K562 (cell line): ENCODE measurements around the gene SLA2. TPM values are rescaled to one million over a fixed set of nuclear protein-coding genes. Genes with fewer than 3 reads are reported as not detected.

Source experiments
- ATAC-seq: fragments of 200-7000 bp; cut with Tn5 transposase; 3 replicates; pipeline ENCODE4 v1.9.1; 2020; ENCODE audit warnings: moderate library complexity
- BruUV-seq: library from RNA; stranded (reverse); fragments of 400-500 nt; replicated peaks from 2 replicates; lab custom pipeline; 2021; lab: Mats Ljungman, UMichigan
- CTCF ChIA-PET: fragments of 300-600 bp; formaldehyde crosslinking; extraction: SDS; loops from one replicate; lab custom pipeline; 2021; ENCODE audit warnings: low intra/inter-chr PET ratio; lab: Yijun Ruan, JAX
- POLR2A ChIA-PET: fragments of 300-600, 350-650 bp; sonication (Branson Sonifier 250); formaldehyde crosslinking; extraction: SDS; loops from one replicate; lab custom pipeline; 2021; ENCODE audit warnings: antibody characterized with exemption, inconsistent platforms; lab: Yijun Ruan, JAX
- DNase-seq, 4 experiments: peaks; one replicate each; pipeline versions ENCODE4 v3.0.0 to v3.0.0-alpha.2; 2011 to 2018; ENCODE audit warnings: low spot score in 3 of 4, mixed read lengths in 3 of 4; ENCODE audit errors: extremely low read depth in 1 of 4
- FAIRE-seq: peaks from 2 replicates; lab custom pipeline; 2011; peaks lifted over from hg19 to GRCh38; lab: Jason Lieb, UNC
- H2AFZ ChIP-seq: 2 replicates; pipeline ENCODE4 v1.6.0; 2011; ENCODE audit warnings: low read depth, low read length, control low read depth, inconsistent platforms
- H3K27ac ChIP-seq: fragments of 200-600 bp; 3 replicates; pipeline ENCODE4 v1.8.0; 2011; ENCODE audit warnings: low read depth, mild to moderate bottlenecking, control low read depth, inconsistent platforms, low read length, moderate library complexity, mixed read lengths; ENCODE audit errors: extremely low read depth
- H3K27me3 ChIP-seq, 2 experiments: fragments of 300-600 bp in 1 of 2; 2 replicates in 1 of 2; 3 replicates in 1 of 2; pipeline versions ENCODE4 v1.6.0 to v1.8.0; 2011; ENCODE audit warnings: inconsistent platforms in 2 of 2, low read length in 2 of 2, mild to moderate bottlenecking in 1 of 2, mixed read lengths in 1 of 2, moderate library complexity in 1 of 2; ENCODE audit not compliant: control insufficient read depth in 2 of 2, insufficient read depth in 2 of 2
- H3K36me3 ChIP-seq: fragments of 300-600 bp; 3 replicates; pipeline ENCODE4 v1.8.0; 2011; ENCODE audit warnings: mild to moderate bottlenecking, low read length, inconsistent platforms; ENCODE audit not compliant: control insufficient read depth, insufficient read depth
- H3K4me1 ChIP-seq, 2 experiments: fragments of 200-600 bp in 1 of 2; replicated peaks in 1 of 2; 2 replicates in 1 of 2; 3 replicates in 1 of 2; pipeline versions ENCODE4 v1.5.1 to v1.8.0; 2011; ENCODE audit warnings: inconsistent platforms in 2 of 2, low read length in 2 of 2, mild to moderate bottlenecking in 1 of 2, mixed read lengths in 1 of 2, moderate library complexity in 1 of 2; ENCODE audit not compliant: control insufficient read depth in 2 of 2, insufficient read depth in 2 of 2
- H3K4me2 ChIP-seq: 2 replicates; pipeline ENCODE4 v1.6.1; 2011; ENCODE audit warnings: low read length, control low read depth, inconsistent platforms, mixed read lengths; ENCODE audit not compliant: insufficient read depth
- H3K4me3 ChIP-seq: fragments of 200-600 bp; sonication (generic), shearing (Covaris generic); 2 replicates; pipeline ENCODE4 v1.5.1; 2016; ENCODE audit warnings: control low read depth, inconsistent platforms
- H3K79me2 ChIP-seq: fragments of 200-600 bp; 3 replicates; pipeline ENCODE4 v1.8.0; 2011; ENCODE audit warnings: low read length, inconsistent platforms; ENCODE audit not compliant: control insufficient read depth, insufficient read depth
- H3K9ac ChIP-seq, 2 experiments: 2 replicates each; pipeline versions ENCODE4 v1.6.0 to v1.6.1; 2011; ENCODE audit warnings: low read depth in 2 of 2, low read length in 2 of 2, control low read depth in 1 of 2, inconsistent platforms in 1 of 2, mild to moderate bottlenecking in 1 of 2, mixed read lengths in 1 of 2; ENCODE audit not compliant: insufficient read depth in 1 of 2
- H3K9me1 ChIP-seq: one replicate; pipeline ENCODE4 v1.6.0; 2011; ENCODE audit warnings: inconsistent platforms, mild to moderate bottlenecking, low read length, moderate library complexity; ENCODE audit not compliant: control insufficient read depth, insufficient read depth
- H3K9me3 ChIP-seq: replicated peaks from 2 replicates; pipeline ENCODE4 v1.5.1; 2011; ENCODE audit warnings: low read depth, low read length, inconsistent platforms; ENCODE audit not compliant: control insufficient read depth, insufficient read depth
- H4K20me1 ChIP-seq: replicated peaks from 2 replicates; pipeline ENCODE4 v1.6.1; 2011; ENCODE audit warnings: low read length, inconsistent platforms, mixed read lengths; ENCODE audit not compliant: control insufficient read depth, insufficient read depth
- AFF4 ChIP-seq: sonication (generic); formaldehyde crosslinking; IDR thresholded peaks from 2 replicates; pipeline ENCODE4 v1.8.0; 2023; ENCODE audit warnings: mild to moderate bottlenecking, missing genetic modification reagents
- GABPA ChIP-seq: fragments of 200-800 bp; sonication (Bioruptor generic); conservative IDR thresholded peaks from 2 replicates; pipeline ENCODE4 v1.6.1; 2016; ENCODE audit warnings: low read depth, missing genetic modification characterization, missing compliant biosample characterization
- ZBTB11 ChIP-seq, 3 experiments: fragments of 200-800 bp in 1 of 3; fragments of 250-450 bp in 1 of 3; fragments of 450-650 bp in 1 of 3; sonication (Bioruptor Pico) in 1 of 3; sonication (Bioruptor generic) in 1 of 3; formaldehyde crosslinking in 1 of 3; IDR thresholded peaks; 2 replicates each; pipeline versions ENCODE4 v1.6.1 to v1.8.0; 2016 to 2022; ENCODE audit warnings: mild to moderate bottlenecking in 2 of 3, missing genetic modification characterization in 2 of 3, missing compliant biosample characterization in 1 of 3, moderate library complexity in 1 of 3
- WGBS: fragments of 100-300 bp; shearing (Covaris generic); methylation state at CpG from one replicate; pipeline ENCODE4 v1.1.6; 2016; ENCODE audit warnings: low coverage, mixed read lengths; ENCODE audit not compliant: insufficient coverage; ENCODE audit errors: missing lambda C conversion rate; 5-methylcytosine and 5-hydroxymethylcytosine counted together
- in situ Hi-C: fragments of 300-500 bp; cut with MboI; formaldehyde crosslinking; loops from 4 replicates; pipeline ENCODE4 v1.15.0; 2018; ENCODE audit warnings: inconsistent platforms, mixed read lengths
- intact Hi-C: fragments of 100-400 bp; cut with micrococcal nuclease; formaldehyde crosslinking; loops from 2 replicates; pipeline ENCODE4 v1.14.2; 2022
- polyA plus RNA-seq, 8 experiments: library from polyadenylated mRNA; depleted of rRNA in 4 of 8; stranded (reverse) in 5 of 8; unstranded in 3 of 8; fragments of >200 nt; fragmentation: Nextera tagmentation in 2 of 8; fragmentation: Illumina TruSeq in 1 of 8; extraction: Ambion mirVana in 2 of 8; extraction: Trizol in 1 of 8; gene quantifications; 2 replicates each; pipeline versions ENCODE4 v1.2.1 to v1.2.3, GENCODE V29; 2011 to 2014; ENCODE audit warnings: inconsistent platforms in 1 of 8, missing spikeins in 1 of 8
- total RNA-seq, 7 experiments: library from RNA; depleted of rRNA in 6 of 7; stranded (reverse); fragments of >200 nt in 6 of 7; fragmentation: Illumina TruSeq in 2 of 7; extraction: Trizol in 2 of 7; gene quantifications; 2 replicates each; pipeline versions ENCODE4 v1.2.1 to v1.2.3, GENCODE V29; 2011 to 2021; ENCODE audit warnings: low replicate concordance in 1 of 7

The SLA2 gene
- total and polyA plus RNA-seq, 9 of the 15 experiments (the other 6 are each of a cell fraction or from before 2014, with no cell fraction given) = 0.07 TPM; not detected in 7

GRCh38 chr20:36629719-36630681 is 16.0 kb downstream of the SLA2 start:
- H3K9ac ChIP-seq = peak overlapping the region in 1 of 2 experiments; percentile 58; a peak in 2 of 4 replicates
- DNase-seq (no peak), FAIRE-seq (no peak), ATAC-seq (peak; percentile 34; the same call in 1 of the 3 replicates)
- no peak overlapping the region for H2AFZ ChIP-seq
- ChIA-PET POLR2A (interaction anchor here (0.6 to 0.7 kb wide), 2 partner anchors 138 to 145 kb away, joined by 3 read pairs; no protein-coding TSS in a partner anchor), CTCF (no interaction called here)
- in situ Hi-C loops = no loop called here
- 43% methylated on average over 15 of the region's 15 CpGs for WGBS
- H3K36me3 ChIP-seq = no peaks in the 10 kb centered on the region
- no TSS peak for BruUV-seq
- H3K4me2 ChIP-seq = no peak overlapping the region
- no peak overlapping the region for H3K27ac ChIP-seq
- TF ChIP-seq AFF4 (CRISPR knock-in tag) (no peak), GABPA (0 out of 2 replicates have a peak, but pooled peaks have one; percentile 20), ZBTB11 (CRISPR knock-in tag; IDR thresholded peaks at IDR 0.05) (peak in 1 of 3 experiments; percentile 26; a peak in 1 of 6 replicates)
- no peaks in the 10 kb centered on the region for H3K9me3 ChIP-seq
- H4K20me1 ChIP-seq = no peaks in the 10 kb centered on the region
- H3K9me1 ChIP-seq = no peaks in the 10 kb centered on the region
- intact Hi-C loops = no loop called here
- H3K27me3 ChIP-seq = no peaks in the 10 kb centered on the region; a peak in 1 of 5 replicates
- H3K4me3 ChIP-seq = no peak overlapping the region
- H3K79me2 ChIP-seq = no peaks in the 10 kb centered on the region
- H3K4me1 ChIP-seq = peaks cover 0 to 3% of the 10 kb centered on the region in 2 experiments; a peak in 1 of 5 replicates
